Left hindlimb (tissue), 1 donor: ENCODE results near the gene PRR4.

Experiments used
- DNase-seq: peaks from one replicate; pipeline ENCODE4 v3.0.0-alpha.2; 2018

PRR4 gene, protein sequence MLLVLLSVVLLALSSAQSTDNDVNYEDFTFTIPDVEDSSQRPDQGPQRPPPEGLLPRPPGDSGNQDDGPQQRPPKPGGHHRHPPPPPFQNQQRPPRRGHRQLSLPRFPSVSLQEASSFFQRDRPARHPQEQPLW

GRCh38 chr12:10849425-10849878, at the start of gene PRR4:
TSS of gene PRR4 (minus strand) at chr12:10849475. CDS start at chr12:10849437, 38 bp downstream.
- no peak for DNase-seq

DNA sequence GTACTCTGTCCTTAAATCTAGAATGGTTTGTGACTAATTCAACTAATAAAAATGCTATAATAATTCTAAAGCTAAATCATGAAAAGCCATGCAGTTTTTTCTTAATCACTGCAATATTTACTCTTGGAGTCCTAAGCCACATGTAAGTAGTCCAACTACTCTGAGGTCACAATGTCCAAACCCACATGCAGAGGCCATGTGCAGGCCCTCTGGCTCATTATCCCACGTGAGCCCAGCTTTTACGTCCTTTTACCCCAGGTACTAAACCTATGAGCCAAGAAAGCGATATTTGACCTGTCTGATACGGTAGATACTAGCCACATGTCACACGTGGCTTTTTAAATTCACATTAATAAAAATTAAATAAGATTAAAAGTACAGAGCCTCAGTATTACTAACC, 47.6 kb upstream of the PRR4 start:
- DNase-seq: no peak

DNA sequence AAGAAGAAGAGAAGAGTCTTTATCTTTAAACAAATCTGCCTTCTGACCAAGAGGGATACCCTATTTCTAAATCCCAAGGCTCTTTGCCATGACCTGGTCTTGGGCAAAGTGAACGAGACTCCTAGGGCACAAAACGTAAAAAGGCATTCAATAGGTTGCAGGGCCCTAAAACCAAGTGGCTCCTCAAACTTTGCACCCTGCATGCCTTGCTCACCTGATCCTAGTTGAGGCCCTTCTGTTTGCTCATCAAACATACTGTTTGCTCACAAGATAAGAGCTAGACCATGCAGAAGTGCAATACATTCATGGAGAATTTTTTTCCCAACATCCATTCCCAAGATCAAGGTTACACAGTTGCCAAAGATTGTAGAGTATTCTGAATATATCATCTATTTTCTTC, 42.7 kb upstream of the PRR4 start:
- DNase-seq: no peak

- no peak for DNase-seq
Measured at GRCh38 chr12:10889226-10889625, 40.0 kb upstream of the PRR4 start.

DNA sequence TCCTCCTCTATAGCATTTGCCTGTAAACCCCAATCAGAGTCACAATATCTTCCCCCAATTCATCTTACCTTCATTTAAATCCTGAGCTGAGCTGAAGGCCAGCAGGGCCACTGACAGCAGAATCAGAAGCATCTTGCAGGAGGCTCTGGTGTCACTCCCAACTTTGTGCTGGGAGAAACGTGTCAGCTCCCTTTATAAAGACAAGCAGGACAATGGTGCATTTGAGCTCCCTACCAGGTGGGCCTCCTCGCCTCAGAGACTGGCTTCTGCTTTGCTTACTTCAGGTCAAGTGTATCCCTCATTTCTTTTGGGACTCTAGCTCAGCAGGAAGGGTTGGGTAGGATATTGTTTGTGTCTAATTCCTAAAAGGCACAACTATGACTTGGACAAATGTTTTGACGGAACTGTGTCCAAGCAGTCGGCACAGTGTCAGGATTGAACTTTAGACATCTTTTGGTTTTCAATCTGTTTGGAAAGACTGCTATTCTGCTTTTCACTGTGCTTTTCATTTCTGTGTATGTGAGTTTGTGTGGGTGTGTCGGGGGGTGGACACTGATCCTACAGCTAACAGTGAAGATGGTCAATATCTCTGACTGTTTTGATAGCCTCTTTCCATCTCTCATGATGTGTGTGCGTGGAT, 34.9 kb upstream of the PRR4 start, which contains the start of gene PRH1:
Gene PRH1 (minus strand): TSS at position 170 of the 640 bp plus-strand sequence. CDS start 38 bp downstream, at position 132.
- DNase-seq: no peak

DNA sequence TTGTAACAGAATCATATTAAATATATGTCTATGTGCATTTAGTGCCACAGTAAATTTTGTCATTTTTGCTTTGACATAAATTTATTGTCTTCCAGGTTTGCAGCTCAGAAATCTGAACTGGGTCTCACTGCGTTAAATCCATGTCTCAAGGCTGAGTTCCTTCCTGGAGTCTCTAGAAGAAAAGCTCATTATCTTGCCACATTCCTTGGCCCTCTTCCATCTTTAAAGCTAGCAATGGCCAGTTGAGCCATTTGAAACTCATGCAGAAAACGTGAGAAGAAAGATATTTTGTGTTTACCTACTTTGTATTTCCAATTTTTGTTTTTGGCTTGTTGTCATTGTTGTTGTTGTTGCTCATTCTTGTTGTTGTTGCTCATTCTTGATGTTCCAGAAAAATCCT, 24.1 kb upstream of the PRR4 start:
- no peak for DNase-seq

- DNase-seq: no peak
Measured at GRCh38 chr12:10867381-10867780, 18.1 kb upstream of the PRR4 start.

DNA sequence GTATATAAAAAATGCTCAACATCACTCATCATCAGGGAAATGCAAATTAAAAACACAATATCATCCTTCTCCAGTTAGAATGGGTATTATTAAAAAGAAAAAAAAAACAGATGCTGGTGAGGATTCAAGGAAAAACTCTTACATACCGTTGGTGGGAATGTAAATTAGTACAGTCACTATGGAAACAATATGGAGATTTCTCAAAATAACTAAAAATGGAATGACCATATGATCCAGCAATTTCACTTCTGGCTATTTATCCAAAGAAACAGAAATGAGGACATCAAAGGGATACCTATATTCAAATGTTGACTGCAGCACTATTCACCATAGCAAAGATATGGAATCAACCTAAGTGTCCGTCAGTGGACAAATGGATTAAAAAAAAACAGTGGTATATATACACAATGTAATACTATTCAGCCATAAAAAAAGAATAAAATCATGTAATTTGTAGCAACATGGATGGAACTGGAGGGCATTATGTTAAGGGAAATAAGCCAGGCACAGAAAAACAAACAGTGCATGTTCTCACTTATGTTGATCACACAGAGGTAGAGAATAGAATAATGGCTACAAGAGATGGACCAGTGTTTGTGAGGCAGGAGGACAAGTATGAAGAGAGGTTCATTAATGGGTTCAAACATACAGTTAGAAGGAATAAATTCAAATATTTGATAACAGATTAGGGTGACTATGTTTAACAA, 14.4 kb upstream of the PRR4 start:
- no peak for DNase-seq

DNA sequence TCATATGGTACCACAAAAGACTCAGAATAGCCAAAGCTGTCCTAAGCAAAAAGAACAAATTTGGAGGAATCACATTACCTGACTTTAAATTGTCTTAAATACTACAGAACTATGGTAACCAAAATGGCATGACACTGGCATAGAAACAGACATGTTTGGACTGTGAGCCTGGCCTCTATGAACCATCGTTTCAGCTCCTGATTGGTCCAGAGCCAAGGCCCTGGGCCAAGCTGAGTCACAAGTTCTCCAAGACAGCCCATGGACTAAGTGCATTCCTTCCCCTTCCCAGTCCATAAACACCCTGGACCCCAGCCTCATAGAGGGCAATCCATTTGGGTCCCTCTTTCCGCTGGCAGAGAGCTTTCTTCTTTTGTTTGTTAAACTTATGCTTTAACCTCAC, 12.1 kb upstream of the PRR4 start:
- DNase-seq: no peak

GRCh38 chr12:10855807-10856206, 6.5 kb upstream of the PRR4 start:
- no peak for DNase-seq

- DNase-seq: no peak
Measured at GRCh38 chr12:10853776-10854175, 4.5 kb upstream of the PRR4 start.

DNA sequence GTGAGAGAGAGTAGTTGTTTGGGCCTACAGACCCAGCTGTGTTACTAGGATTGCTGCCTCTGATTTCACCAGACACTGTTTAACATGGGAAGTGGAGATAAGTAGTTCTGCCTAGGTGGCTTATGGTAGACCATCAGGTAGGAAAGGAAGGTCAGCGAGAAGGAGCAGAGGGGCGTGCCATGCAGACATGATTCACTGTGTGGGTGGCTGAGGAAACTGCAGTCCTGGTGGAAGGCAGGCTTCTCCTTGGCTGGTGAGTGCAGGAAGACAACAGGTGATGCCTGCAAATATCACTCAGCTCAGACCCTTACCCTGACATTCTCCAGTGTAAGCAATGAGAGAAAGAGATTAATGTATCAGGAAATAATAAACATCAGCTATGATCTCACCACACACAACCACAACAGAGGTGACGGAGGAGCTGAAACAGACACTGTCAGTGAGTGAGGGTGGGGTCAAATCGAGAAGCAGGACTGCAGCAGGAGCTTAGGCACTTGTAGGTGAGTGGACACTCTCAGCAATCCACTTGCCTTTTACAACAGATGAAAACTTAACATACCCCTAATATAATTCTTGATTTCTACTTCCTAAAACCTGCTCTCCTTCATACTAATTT, 2.1 kb upstream of the PRR4 start:
- DNase-seq: no peak

DNA sequence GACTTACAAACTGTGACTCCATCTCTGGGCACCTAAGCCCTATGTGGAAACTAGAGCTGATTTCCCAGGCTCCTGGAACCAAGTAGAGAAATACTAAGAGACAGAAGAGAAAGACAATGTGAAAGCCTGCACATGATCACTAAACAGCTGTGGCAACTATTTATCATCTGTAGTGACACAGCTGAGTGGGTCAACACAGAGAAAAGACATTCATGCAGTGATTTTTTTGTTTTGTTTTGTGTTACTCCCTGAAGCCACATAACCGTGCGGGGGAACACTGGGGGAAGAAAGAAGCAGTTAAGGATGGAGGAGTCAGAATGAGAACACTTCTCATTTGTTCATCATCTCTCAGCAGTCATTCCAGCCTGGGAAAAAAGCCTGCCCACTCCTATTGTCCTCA, 1.5 kb downstream of the PRR4 start:
- DNase-seq: no peak

DNA sequence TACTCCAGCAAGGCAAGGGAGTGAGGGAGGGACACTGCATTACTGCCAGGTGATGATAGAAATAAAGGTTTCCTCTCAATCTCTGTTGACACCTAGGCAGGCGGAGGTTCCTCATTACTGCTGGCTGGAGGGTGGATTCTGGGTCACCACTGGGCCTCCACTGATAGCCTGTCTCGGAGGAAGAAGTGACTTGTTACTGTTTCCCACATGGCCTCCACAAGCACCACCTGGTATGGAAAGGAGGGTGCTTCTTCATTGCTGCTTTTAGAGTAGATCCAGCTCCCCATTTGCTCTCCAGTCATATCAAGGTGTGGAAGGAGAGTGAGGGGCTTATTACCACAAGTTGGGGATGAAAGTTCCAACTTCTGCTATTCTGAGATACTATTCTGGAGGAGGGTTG, 6.4 kb downstream of the PRR4 start:
- no peak for DNase-seq

GRCh38 chr12:10838461-10838860, 10.8 kb downstream of the PRR4 start:
- DNase-seq: no peak

DNA sequence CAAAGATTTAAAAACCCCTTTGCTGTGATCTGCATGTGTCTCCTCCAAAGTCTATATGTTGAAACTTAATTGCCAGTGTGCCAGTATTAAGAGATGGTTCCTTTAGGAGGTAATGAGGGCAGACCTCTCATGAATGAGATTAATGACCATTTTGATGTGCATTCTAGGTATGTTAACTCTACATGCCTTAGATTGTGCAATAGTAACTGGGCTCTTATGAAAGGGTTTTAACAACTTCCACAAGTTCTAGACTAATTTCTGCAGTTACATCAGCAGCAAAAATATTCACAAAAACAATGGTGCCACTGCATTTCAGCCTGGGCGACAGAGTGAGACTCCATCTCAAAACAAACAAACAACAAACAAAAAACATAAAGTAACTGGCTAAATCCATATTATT, 19.3 kb downstream of the PRR4 start:
- no peak for DNase-seq

DNA sequence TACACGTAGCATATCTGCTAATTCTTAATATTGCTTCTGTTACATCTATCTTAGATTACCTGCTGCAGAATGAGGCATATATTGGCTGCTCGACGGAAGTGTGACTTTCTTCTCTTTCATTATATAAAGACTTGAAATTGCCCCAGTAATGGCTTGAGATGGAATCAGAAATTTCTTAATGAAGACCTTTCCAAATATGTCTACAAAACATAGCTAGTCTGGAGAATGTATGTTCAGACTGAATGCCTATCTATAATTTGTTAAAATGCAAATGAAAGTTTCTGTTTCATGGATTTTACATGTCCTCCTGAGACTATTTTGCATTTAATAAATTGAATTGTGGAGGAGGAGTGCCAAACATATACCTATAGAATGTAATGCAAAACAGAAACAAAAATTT, 23.0 kb downstream of the PRR4 start, which contains the start of gene TAS2R10:
Gene TAS2R10 (minus strand): TSS at position 101 of the 400 bp plus-strand sequence. CDS start 89 bp downstream, at position 12.
- DNase-seq: no peak

GRCh38 chr12:10824957-10825356, 24.3 kb downstream of the PRR4 start:
- no peak for DNase-seq

GRCh38 chr12:10811883-10812536, 37.3 kb downstream of the PRR4 start:
- no peak for DNase-seq

DNA sequence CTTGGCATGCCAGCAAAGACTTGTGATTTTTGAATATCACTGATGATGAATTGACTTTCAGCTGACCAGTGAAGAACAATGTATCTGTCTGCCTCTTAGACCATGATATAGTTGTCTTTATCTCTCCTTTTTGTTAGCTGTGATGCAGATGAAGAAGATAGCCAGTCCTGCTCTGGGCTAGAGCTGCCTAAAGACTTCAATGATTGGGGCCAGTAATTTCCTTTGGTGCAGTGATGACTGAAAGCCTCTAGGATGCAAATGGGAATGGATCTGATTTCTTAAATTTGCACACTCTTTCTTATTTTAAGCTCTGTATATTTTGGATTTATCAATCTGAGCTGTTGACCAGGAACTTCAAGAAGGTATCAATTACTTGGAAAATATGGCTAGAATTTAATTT, 39.2 kb downstream of the PRR4 start, which contains the start of gene TAS2R9:
Gene TAS2R9 (minus strand): TSS at position 101 of the 400 bp plus-strand sequence. CDS start 93 bp downstream, at position 8.
- DNase-seq: no peak

DNA sequence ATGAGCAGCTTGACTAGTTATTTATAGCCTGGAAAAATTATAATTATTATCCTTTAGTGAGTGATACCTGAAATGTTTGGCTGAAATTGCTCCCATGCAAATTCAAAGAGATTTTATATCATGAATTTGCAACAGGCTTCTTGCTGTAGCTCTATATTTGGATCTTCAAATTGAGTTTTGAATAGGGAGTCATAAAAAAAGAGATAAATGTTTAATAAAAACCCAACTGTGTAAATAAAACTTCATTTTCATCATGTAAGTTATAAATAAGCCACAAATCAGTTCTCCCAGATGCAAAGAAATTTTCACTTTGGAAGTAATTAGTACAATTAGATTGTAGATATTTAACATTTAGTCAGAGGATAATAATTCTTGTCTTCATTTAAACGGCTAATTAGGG, 42.1 kb downstream of the PRR4 start, which contains the start of gene TAS2R8:
Gene TAS2R8 (minus strand): TSS at position 101 of the 400 bp plus-strand sequence. CDS start 306 bp downstream, outside the sequence.
- no peak for DNase-seq

GRCh38 chr12:10802587-10802986, 46.7 kb downstream of the PRR4 start, which contains the start of gene TAS2R7:
TSS of gene TAS2R7 (minus strand) at chr12:10802627. CDS start at chr12:10802570, 57 bp downstream.
- DNase-seq: no peak

DNA sequence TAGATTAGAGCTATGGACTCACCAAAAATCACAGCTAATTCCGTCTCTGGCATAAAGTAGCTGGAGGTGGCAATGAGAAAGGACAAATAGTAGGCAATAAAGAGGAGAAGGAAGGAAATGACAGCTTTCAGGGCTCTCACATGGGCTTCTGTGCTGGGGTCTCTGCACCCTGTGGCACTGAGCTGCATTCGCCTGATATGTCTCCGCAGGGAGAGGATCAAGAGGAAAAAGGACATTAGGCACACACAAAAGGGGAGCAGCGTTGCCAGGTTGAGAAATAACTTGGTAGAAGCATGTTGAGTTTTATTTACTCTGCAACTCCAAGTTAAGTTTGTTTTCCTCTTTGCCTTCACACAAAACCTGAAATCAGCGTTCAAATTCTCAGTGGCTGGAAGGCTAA, 47.5 kb downstream of the PRR4 start:
- DNase-seq: no peak
